GM18502 (cell line): ENCODE data around the gene TMEM132D.

Experiments used
- ATAC-seq: cut with Tn5 transposase; IDR thresholded peaks from one replicate; pipeline ENCODE4 v1.9.1; 2021; ENCODE audit warnings: mild to moderate bottlenecking; ENCODE audit not compliant: unreplicated experiment, poor library complexity

TMEM132D gene

DNA sequence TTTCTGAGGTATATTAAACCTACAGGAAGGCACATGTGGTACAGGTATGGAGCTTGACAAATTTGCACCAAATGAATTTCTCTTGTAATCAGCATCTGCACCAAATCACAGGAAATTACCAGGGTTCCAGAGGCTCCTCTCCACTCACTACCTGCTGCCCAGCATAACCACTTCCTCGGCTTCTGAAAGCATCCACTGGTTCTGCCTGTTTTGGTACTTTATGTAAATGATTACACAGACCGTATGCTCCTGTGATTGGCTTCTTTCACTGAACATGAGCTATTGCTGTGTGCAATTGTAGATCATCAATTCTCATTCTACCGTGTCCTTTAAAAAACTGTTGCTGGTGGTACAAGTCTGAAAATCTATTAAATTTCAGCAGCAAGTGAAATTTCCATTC is 522.1 kb downstream of the TMEM132D start:
- no peak for ATAC-seq

DNA sequence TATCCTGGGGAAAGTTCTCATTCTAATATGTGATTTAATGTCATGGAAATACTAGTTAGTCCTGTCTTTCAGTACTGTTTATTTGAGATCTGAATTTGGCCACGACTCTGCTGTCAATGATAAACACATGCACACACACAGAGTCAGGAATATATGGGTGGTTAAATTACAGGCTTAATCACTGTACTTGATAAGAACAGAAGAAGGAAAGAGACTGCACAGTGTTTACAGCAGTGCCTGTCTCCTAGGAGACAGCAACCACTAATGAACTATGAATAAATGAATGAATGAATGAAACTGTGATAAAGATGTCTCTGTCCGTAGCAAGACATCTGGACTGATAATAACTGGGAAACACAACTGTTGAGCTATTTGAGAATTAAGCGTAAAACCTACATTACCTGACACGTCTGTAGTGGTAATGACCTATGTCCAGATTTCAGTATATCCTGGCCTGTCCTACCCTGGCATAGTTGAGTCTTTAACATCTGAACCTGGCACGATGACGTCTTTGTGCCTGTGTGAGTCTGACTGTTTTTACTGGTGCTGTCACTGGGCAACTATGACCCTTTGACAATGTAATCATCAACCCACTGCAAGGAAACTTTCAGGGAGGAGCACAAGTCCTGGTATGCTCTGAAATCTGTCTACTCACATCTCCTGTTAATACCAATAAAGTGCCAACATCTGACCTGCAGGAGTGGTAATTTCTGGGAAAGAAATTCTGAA is 524.6 kb downstream of the TMEM132D start:
- ATAC-seq: no peak

DNA sequence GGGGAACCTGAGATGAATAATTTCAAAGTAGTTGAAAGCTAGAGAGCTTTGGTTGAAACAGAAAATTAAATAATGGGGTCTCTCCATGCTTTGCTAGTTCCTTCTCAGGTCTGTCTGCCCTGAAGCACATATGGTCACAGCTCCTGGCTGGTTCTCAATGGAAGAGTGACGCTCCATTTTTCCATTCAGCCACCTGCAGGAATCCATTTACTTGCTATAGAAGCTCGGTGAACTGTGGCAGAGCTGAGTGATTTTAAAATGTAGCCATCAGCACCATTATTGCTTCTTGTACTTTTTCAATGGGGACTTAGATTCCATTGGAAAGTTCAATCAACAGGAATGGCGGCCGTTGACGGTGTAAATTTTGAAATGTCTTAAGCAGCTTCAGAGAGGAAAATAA is 525.3 kb downstream of the TMEM132D start:
- no peak for ATAC-seq

DNA sequence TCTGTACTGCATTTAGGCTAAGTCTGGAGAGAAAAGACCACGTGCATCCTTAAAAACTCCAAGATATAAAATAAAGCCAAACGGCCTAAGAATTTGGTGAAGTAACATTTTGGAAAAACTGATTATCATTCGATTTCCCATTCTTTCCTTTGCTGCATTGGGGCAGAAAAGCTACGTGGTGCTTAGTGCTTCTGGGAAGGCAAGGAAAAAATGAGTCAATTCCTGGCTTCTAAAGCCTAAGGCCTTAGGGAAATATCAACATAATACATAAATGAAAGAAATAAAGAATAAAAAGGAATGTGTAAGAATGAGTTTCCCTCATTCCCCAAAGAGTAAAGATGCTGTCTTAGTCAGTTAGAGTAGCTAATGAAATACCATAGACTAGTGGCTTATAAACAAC is 530.1 kb downstream of the TMEM132D start:
- ATAC-seq: no peak

DNA sequence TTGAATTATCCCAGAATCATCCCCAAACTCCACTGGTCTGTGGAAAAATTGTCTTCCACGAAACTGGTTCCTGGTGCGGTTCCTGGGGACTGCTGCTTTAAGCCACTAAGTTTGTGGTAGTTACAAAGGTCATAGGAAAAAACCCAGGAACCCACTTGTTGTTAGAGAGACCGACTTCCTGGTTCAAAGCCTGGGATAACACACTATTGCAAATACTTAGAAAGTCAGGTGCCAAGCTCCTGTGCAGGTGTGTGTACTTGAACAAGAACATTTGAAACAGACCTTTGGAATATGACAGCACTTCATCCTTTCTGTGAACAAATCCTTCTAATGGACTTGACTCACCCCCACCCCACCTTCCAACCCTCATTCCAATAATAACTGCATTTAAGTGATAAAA is 530.9 kb downstream of the TMEM132D start:
- ATAC-seq: no peak

DNA sequence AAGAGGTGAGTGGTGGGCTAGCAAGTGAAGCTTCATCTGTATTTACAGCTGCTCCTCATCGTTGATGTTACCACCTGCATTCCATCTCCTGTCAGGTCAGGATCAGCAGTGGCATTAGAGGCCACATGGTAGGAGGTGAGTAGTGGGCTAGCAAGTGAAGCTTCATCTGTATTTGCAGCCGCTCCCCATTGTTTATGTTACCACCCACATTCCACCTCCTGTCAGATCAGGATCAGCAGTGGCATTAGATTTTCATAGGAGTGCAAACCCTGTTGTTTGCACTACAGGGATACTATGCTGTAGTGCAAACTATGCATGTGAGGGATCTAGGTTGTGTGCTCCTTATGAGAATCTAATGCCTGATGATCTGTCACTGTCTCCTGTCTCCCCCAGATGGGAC is 531.5 kb downstream of the TMEM132D start:
- ATAC-seq: no peak

DNA sequence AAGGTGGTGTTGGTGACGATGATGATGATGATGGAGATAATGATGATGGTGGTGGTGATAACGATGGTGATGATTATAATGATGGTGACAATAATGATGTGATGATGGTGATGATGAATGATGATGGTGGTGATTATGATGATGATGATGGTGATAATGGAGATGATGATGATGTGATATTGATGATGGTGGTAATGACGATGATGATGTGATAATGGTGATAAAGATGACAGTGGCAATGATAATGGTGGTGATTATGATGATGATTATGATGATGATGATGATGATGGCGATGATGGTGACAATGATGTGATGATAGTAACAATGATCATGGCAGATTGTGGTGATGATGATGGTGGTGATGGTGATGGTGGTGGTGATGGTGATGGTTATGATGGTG is 532.6 kb downstream of the TMEM132D start:
- ATAC-seq: no peak

DNA sequence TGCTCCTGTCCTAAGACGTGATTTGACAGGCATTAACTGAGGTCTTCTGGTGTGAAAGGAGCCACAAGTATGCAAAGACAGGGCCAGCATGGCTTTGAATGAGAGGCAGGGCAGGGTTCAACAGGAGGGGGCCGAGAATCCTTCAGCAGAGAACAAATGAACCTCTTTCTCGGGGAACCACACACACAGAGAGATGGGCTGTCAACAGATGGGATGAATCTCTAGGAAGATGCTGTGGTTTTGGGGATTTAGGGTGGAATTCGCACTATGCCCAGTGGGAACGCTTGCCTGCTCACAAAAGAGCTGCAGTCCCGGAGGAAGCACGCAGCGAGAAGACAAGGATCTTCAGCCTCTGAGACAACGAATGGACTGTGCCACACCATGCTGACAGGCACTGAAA is 537.2 kb downstream of the TMEM132D start:
- no peak for ATAC-seq

DNA sequence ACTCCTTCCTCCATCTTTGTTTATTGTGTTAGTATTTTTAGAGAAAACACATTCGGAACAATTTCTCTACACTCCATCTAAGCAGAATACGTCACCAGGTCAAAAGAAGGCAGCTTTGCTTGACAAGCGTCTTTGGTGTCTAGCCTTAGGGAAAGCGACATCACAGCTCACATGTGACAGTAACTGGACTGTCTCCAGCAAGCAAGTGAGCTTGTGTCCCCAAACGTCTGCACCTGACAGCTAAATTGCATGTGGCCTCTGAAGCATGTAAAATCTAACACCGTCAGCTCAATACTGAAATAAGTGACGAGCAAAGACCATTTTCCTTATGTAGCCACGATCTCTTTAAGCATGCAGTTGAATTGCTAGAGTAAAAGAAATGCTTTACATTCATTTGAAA is 540.8 kb downstream of the TMEM132D start:
- ATAC-seq: no peak

DNA sequence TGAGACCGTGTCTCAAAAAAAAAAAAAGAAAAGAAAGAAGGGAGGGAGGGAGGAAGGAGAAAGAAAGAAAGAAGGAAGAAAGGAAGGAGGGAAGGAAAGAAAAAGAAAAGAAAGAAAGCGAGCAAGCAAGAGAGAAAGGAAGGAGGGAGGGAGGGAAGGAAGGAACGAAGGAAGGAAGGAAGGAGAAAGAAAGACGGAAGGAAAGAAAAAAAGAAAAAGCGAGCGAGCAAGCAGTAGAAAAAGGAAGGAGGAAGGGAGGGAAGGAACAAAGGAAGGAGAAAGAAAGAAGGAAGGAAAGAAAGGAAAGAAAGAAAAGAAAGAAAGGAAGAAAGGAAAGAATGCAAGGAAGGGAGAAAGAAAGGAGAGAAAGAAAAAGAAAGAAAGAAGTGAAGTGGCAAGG is 546.6 kb downstream of the TMEM132D start:
- ATAC-seq: no peak

DNA sequence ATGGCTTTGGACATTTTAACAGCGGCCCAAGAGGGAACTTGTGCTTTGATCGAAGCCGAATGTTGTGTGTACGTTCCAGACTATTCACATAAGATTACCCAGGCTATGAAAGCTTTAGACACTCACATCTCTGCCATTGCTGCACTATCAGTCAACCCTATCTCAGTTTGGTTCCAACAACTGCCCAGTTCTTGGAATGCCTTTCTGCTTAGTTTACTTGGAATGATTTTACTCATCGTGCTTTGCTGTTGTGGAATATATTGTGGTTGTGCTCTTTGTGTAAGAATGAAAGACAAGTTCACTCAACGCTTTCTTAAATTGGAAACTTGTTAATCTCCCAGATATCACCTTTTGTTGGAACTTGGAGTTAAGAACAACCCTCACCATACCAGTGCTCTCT is 552.3 kb downstream of the TMEM132D start:
- ATAC-seq: no peak

DNA sequence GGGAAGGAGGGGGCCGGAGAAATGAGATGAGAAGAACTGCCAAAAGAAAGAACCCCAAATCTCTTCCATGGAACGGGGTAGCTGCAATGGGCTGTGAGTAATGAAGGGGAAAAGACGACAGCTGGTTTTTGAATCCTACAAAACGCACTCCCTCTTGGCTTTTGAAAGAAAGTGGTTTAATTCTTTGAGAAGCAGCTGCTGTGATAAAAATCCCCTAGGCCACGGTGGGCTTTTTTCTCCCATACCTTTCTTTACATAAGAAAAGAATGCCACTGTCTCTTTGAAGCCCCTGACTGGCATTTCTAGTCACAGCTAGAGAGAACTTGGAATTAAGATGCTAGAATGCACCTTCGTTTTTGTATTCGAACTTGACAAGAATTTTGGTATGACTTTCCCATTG is 564.5 kb downstream of the TMEM132D start:
- ATAC-seq: no peak

DNA sequence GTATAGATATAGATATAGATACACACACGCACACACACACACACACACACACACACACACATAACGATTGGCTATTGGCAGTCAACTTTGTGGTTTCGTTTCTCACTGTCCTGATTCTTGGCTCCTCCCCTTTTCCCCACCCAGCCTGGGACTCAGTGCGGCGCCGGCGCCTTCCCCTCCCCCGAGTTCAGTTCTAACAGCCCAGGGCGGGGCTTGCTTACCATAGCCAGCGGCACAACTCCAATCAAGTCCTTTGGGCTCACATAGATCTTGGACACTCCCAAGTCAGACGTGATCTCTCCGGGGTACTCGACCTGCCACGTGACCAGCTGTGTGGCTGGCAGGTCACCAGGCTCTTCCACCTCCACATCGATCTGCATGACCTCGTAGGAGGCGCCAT is 566.4 kb downstream of the TMEM132D start:
- no peak for ATAC-seq

DNA sequence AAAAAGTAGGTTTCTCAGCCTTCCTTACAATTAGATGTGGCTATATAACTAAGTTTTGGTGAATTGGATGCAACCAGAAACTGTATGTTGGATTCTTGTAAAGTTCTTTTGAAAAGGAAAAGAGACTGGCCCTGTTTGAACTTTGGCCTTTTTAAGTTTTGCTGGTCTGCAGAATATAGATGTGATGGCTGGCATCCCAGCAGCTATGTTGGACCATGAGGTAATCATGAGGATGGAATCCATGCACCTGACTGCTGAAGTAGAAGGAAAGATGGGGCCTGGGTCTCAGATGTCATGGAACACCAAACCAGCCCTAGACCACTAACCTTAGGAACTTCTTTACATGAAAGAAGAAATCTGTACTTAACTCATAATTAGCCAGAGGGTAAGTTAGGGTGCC is 568.1 kb downstream of the TMEM132D start:
- no peak for ATAC-seq

DNA sequence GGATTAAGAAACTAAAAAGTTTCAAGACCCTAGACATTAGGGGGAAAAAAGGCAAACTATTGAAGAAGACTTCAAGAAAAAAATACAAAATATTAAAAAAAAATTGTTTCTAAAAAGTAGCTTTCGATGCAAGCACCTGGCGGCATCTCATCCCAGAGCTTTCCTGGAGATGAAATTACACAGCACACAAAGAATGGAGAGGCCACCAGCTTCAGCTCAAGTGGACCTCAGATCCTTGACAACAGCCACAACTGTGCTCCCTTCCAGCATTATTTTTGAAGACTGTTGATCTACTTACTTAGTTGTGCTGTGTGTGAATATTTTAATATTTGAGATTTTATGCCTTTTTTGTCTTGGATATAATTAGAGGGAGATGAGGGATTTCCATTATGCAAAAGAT is 571.5 kb downstream of the TMEM132D start:
- no peak for ATAC-seq

DNA sequence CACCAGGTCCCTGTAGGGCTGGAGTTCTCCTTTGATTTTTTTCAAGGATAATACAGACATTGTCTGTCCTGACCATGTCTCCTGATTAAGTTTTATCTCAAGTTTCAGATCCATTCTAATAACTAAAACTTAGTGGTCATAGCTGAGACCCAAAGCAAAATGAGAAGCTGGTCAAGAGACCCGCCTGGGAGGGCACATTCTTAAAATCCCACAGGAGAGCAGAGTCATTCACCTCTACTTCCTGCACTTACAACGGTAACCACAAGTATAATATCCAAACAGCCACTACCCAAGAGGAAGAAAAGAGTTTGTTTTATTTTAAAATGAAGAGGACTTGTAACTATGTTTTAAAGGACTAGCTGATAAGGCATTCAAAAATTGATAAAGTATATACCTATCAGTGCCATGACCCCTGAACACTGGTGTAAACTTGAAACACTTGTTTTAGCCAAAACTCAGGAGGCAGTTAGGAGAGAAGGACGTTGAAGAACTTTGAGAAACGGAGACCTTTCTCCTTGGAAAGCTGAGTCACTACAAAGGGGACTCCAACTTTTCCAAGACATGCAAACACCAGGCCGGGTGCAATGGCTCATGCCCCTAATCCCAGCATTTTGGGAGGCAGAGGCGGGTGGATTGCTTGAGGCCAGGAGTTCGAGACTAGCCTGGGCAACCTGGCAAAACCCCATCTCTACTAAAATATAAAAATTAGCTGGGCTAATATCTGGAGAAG is 572.3 kb downstream of the TMEM132D start:
- no peak for ATAC-seq

DNA sequence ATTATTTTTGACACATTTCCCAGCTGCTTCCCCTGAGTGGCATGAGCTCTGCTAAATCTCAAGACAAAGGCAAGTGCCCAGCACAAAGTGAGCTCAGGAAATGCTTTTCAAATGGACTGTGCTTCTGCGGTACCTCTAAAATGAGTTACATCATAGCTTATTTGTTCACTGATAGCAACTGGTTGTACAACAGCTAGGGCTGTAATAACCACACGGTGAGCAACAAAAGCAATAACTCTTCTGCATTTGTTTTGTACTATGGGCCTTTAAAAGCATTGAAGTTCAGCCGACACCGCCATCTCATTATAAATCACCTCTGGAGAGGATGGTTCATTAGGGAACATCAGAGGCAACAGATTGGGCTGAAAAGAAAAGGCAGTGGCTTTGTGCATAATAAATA is 575.6 kb downstream of the TMEM132D start:
- no peak for ATAC-seq

DNA sequence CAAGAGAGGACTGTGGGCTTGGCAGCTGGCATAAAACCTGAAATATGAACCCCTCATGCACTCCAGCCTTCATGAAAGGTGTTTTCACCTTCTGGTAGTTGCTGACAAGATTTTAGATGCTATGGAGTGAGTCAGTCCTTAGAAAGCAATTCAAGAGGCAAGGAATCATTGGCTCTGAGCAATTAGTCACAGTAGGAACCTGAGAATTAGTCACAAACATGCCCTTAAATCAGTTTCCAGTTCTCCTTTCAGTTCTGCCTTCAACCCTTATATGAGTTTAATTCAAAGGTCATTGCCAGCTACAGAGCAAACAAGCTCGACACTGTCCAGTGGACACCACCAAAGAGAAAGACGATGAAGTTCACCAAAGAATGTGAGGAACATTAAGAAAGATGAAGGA is 578.3 kb downstream of the TMEM132D start:
- no peak for ATAC-seq

DNA sequence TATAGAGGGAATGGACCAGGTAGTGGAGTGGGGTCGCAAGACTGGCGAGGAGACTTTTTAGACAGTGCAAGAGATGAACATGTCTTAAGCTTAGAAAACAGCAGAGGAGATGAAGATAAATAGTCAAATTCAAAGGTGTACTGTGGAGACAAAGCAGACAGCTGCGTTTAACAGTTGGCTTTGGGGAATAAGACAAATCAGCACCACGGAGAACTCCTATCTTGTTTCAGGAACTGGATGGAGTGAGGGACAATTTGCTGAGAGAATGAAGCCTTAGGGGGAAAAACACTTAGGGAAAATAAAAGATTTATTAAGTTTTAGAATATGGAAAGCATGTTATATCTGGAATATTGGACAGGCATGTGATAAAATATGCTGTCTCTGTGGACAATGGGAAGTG is 591.8 kb downstream of the TMEM132D start:
- ATAC-seq: no peak

DNA sequence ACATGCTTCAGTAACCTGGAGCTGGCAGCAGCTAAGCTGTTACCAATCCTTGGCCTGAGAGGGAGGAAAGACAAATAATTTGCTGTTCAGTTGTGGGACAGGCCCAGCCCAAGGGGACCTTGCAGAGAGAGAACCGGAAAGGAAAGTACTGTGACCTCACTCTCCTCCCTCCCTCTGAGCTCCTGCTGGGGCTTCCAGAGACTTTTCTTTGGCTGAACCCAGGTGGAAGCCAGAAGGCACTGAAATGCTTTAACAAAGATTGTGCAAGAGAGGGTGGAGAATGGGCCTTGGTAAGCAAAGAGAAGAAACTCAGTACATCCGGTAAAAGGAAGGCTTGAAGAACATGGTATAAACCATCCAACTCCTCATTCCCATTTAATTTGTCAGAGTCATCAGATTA is 593.5 kb downstream of the TMEM132D start:
- ATAC-seq: no peak

DNA sequence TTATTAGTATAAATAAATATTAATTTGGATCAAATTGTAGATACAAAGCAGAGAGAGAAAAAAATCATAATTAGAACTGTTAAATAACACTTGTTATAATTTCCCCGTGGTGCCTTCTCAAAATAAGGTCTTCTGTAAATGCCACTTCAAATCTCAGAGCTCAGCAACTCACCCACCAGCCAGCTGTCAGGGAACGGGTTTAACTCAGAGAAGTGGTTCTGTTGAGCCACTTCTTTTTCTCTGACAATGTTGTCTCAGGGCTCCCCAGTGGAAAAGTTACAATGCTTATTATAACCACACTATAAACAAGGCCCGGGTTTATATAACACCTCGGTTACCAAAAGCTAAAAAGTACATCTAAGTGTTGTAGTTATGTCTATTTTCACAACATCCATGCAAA is 598.0 kb downstream of the TMEM132D start:
- ATAC-seq: no peak

DNA sequence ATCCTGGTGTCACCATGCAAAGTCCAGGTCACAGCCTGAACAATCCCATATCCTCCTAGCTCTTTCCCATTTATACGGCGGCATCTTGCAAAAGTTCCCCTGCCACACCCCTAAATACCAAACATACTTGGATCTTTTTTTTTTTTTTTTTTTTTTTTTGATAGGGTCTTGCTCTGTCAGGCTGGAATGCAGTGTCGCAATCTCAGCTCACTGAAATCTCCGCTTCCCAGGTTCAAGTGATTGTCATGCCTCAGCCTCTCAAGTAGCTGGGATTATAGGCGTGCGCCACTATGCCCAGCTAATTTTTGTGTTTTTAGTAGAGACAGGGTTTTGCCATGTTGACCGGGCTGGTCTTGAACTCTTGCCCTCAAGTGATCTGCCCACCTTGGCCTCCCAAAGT is 599.3 kb downstream of the TMEM132D start:
- ATAC-seq: no peak
